H1 (cell line): Measurements from ENCODE around the gene KLC4. TPM values are rescaled to one million over a fixed set of nuclear protein-coding genes. Genes with fewer than 3 reads are reported as not detected.

Experiments
- CTCF ChIA-PET: fragments of 300-600 bp; sonication (Branson Sonifier 250); formaldehyde crosslinking; loops from one replicate; lab custom pipeline; 2021; ENCODE audit not compliant: partially characterized antibody; lab: Charles Lee
- POLR2A ChIA-PET: fragments of 300-600 bp; sonication (Branson Sonifier 250); formaldehyde crosslinking; loops from one replicate; lab custom pipeline; 2021; ENCODE audit warnings: inconsistent platforms; ENCODE audit not compliant: partially characterized antibody; lab: Charles Lee
- DNase-seq, 2 experiments: peaks; one replicate each; pipeline versions ENCODE4 v3.0.0 to v3.0.0-alpha.2; 2010 to 2022; ENCODE audit warnings: low spot score in 2 of 2, low read depth in 1 of 2, mixed read lengths in 1 of 2
- FAIRE-seq: peaks from 2 replicates; lab custom pipeline; 2011; peaks lifted over from hg19 to GRCh38; lab: Jason Lieb, UNC
- H2AFZ ChIP-seq: 2 replicates; pipeline ENCODE4 v1.8.1; 2012; ENCODE audit warnings: low read length, inconsistent platforms
- H2AK5ac ChIP-seq: 2 replicates; pipeline ENCODE4 v1.6.1; 2013; ENCODE audit warnings: low read depth, low read length
- H2BK120ac ChIP-seq: replicated peaks from 2 replicates; pipeline ENCODE3; 2013; ENCODE audit warnings: low read depth, low read length, inconsistent platforms
- H2BK12ac ChIP-seq: 2 replicates; pipeline ENCODE4 v1.6.1; 2013; ENCODE audit warnings: low read depth, low read length
- H2BK15ac ChIP-seq: 2 replicates; pipeline ENCODE4 v1.6.1; 2013; ENCODE audit warnings: low read length
- H2BK20ac ChIP-seq: 2 replicates; pipeline ENCODE4 v1.6.1; 2013; ENCODE audit warnings: low read length
- H2BK5ac ChIP-seq: 2 replicates; pipeline ENCODE4 v1.6.1; 2013; ENCODE audit warnings: low read depth, low read length
- H3K14ac ChIP-seq: 2 replicates; pipeline ENCODE4 v1.6.1; 2013; ENCODE audit warnings: inconsistent platforms; ENCODE audit not compliant: insufficient read length
- H3K18ac ChIP-seq: 2 replicates; pipeline ENCODE4 v1.6.1; 2013; ENCODE audit warnings: low read length; ENCODE audit errors: extremely low read depth
- H3K23ac ChIP-seq: 2 replicates; pipeline ENCODE4 v1.6.1; 2013; ENCODE audit warnings: inconsistent platforms; ENCODE audit not compliant: insufficient read length
- H3K23me2 ChIP-seq: 2 replicates; pipeline ENCODE4 v1.6.1; 2013; ENCODE audit warnings: low read depth, low read length
- H3K27ac ChIP-seq: 2 replicates; pipeline ENCODE4 v1.6.1; 2011; ENCODE audit warnings: low read depth, low read length, inconsistent platforms
- H3K27me3 ChIP-seq, 4 experiments: replicated peaks in 1 of 4; 1 replicate in 1 of 4; 2 replicates in 3 of 4; pipeline versions ENCODE4 v1.6.1 to v1.8.1; 2011 to 2013; ENCODE audit warnings: low read length in 3 of 4, mild to moderate bottlenecking in 3 of 4, inconsistent platforms in 2 of 4, mixed read lengths in 2 of 4, moderate library complexity in 1 of 4; ENCODE audit not compliant: control insufficient read depth in 3 of 4, insufficient read depth in 3 of 4; ENCODE audit errors: extremely low read depth in 1 of 4
- H3K36me3 ChIP-seq, 4 experiments: 2 replicates each; pipeline versions ENCODE4 v1.6.1 to v1.8.1; 2011 to 2013; ENCODE audit warnings: mild to moderate bottlenecking in 4 of 4, low read length in 3 of 4, moderate library complexity in 2 of 4, control low read depth in 1 of 4, inconsistent platforms in 1 of 4; ENCODE audit not compliant: insufficient read depth in 4 of 4, control insufficient read depth in 2 of 4
- H3K4ac ChIP-seq: replicated peaks from 2 replicates; pipeline ENCODE3; 2013; ENCODE audit warnings: low read length, low read depth, mixed read lengths, inconsistent platforms; ENCODE audit not compliant: insufficient read length
- H3K4me1 ChIP-seq, 4 experiments: replicated peaks in 1 of 4; 1 replicate in 1 of 4; 2 replicates in 3 of 4; pipeline versions ENCODE4 v1.6.1 to v1.8.1; 2011 to 2013; ENCODE audit warnings: low read length in 3 of 4, inconsistent platforms in 2 of 4, mixed read lengths in 1 of 4; ENCODE audit not compliant: insufficient read depth in 4 of 4, control insufficient read depth in 3 of 4
- H3K4me2 ChIP-seq, 2 experiments: 2 replicates each; pipeline versions ENCODE4 v1.6.1 to v1.8.1; 2011 to 2013; ENCODE audit warnings: low read depth in 2 of 2, low read length in 2 of 2, control low read depth in 1 of 2, inconsistent platforms in 1 of 2, mild to moderate bottlenecking in 1 of 2; ENCODE audit not compliant: insufficient read depth in 1 of 2
- H3K4me3 ChIP-seq, 4 experiments: fragments of 200-600, 300-600 bp in 1 of 4; sonication (generic), shearing (Covaris generic), sonication (Bioruptor Twin) in 1 of 4; 2 replicates each; pipeline versions ENCODE4 v1.5.1 to v1.8.1; 2011 to 2016; ENCODE audit warnings: low read length in 4 of 4, low read depth in 3 of 4, control low read depth in 2 of 4, inconsistent platforms in 2 of 4, mild to moderate bottlenecking in 2 of 4, mixed read lengths in 1 of 4, moderate library complexity in 1 of 4; ENCODE audit not compliant: insufficient read depth in 2 of 4; ENCODE audit errors: extremely low read depth in 1 of 4
- H3K56ac ChIP-seq: replicated peaks from 2 replicates; pipeline ENCODE3; 2013; ENCODE audit warnings: low read depth, mild to moderate bottlenecking, mixed read lengths, low read length, inconsistent platforms; ENCODE audit not compliant: insufficient read length
- H3K79me1 ChIP-seq: 2 replicates; pipeline ENCODE4 v1.6.1; 2013; ENCODE audit warnings: low read depth, low read length, control low read depth
- H3K79me2 ChIP-seq, 2 experiments: 2 replicates each; pipeline versions ENCODE4 v1.6.1 to v1.8.1; 2012 to 2013; ENCODE audit warnings: low read length in 2 of 2, mild to moderate bottlenecking in 2 of 2, inconsistent platforms in 1 of 2; ENCODE audit not compliant: insufficient read depth in 2 of 2, control insufficient read depth in 1 of 2
- H3K9ac ChIP-seq, 4 experiments: replicated peaks in 1 of 4; 1 replicate in 1 of 4; 2 replicates in 3 of 4; pipeline versions ENCODE4 v1.6.1 to v1.8.1; 2011 to 2013; ENCODE audit warnings: low read depth in 3 of 4, low read length in 3 of 4, control low read depth in 2 of 4, mild to moderate bottlenecking in 2 of 4, moderate library complexity in 2 of 4, inconsistent platforms in 1 of 4; ENCODE audit errors: extremely low read depth in 1 of 4
- H3K9me3 ChIP-seq, 2 experiments: 2 replicates each; pipeline versions ENCODE4 v1.6.1 to v1.8.1; 2012 to 2013; ENCODE audit warnings: mild to moderate bottlenecking in 2 of 2, moderate library complexity in 2 of 2, control low read depth in 1 of 2, inconsistent platforms in 1 of 2, low read depth in 1 of 2, low read length in 1 of 2, mixed read lengths in 1 of 2; ENCODE audit not compliant: insufficient read depth in 2 of 2
- H4K20me1 ChIP-seq, 2 experiments: replicated peaks in 1 of 2; 2 replicates each; pipeline versions ENCODE3 to v1.8.1; 2011 to 2013; ENCODE audit warnings: inconsistent platforms in 2 of 2, low read length in 2 of 2, mild to moderate bottlenecking in 1 of 2; ENCODE audit not compliant: insufficient read depth in 2 of 2, control insufficient read depth in 1 of 2
- H4K5ac ChIP-seq: 2 replicates; pipeline ENCODE4 v1.6.1; 2013; ENCODE audit warnings: low read length, low read depth, mixed read lengths, inconsistent platforms; ENCODE audit not compliant: insufficient read length
- H4K8ac ChIP-seq: 2 replicates; pipeline ENCODE4 v1.8.0; 2013; ENCODE audit warnings: mild to moderate bottlenecking, moderate library complexity, low read length, inconsistent platforms; ENCODE audit not compliant: insufficient read depth; ENCODE audit errors: extremely low read depth
- H4K91ac ChIP-seq: replicated peaks from 2 replicates; pipeline ENCODE3; 2013; ENCODE audit warnings: low read length, mixed read lengths, inconsistent platforms; ENCODE audit not compliant: insufficient read length
- ASH2L ChIP-seq: fragments of 200-600, 300-600 bp; sonication (generic); IDR thresholded peaks from one replicate; pipeline ENCODE4 v1.7.1; 2017; ENCODE audit warnings: low read length
- BCL11A ChIP-seq, 2 experiments: IDR thresholded peaks; one replicate each; pipeline ENCODE4 v1.6.1; 2011; ENCODE audit warnings: low read depth in 2 of 2, low read length in 2 of 2, mild to moderate bottlenecking in 2 of 2
- HDAC6 ChIP-seq: IDR thresholded peaks from one replicate; pipeline ENCODE4 v1.7.1; 2012; ENCODE audit warnings: low read depth, mild to moderate bottlenecking, inconsistent platforms, low read length, moderate library complexity
- MAFK ChIP-seq: IDR thresholded peaks from 2 replicates; pipeline ENCODE4 v1.6.1; 2012; ENCODE audit warnings: low read depth, mild to moderate bottlenecking, improper control_type of control experiment, low read length
- NRF1 ChIP-seq: IDR thresholded peaks from 2 replicates; pipeline ENCODE4 v1.6.1; 2011; ENCODE audit warnings: mild to moderate bottlenecking, low read depth, low read length, improper control_type of control experiment
- POLR2A ChIP-seq, 2 experiments: IDR thresholded peaks; 1 replicate in 1 of 2; 2 replicates in 1 of 2; pipeline ENCODE4 v1.6.1; 2011; ENCODE audit warnings: low read depth in 2 of 2, low read length in 2 of 2, mild to moderate bottlenecking in 2 of 2; ENCODE audit errors: control extremely low read depth in 1 of 2
- RBBP5 ChIP-seq: IDR thresholded peaks from 2 replicates; pipeline ENCODE4 v1.7.1; 2012; ENCODE audit warnings: low read depth, mild to moderate bottlenecking, inconsistent platforms, low read length, moderate library complexity, borderline replicate concordance
- RFX5 ChIP-seq: IDR thresholded peaks from 2 replicates; pipeline ENCODE4 v1.6.1; 2011; ENCODE audit warnings: low read depth, low read length, improper control_type of control experiment, borderline replicate concordance
- RNF2 ChIP-seq: fragments of 200-900, 300-1000 bp; sonication (generic); IDR thresholded peaks from 2 replicates; pipeline ENCODE4 v1.7.1; 2016; ENCODE audit warnings: borderline replicate concordance, low read depth, mild to moderate bottlenecking, antibody characterized with exemption, low read length; ENCODE audit not compliant: poor library complexity, severe bottlenecking; ENCODE audit errors: missing control alignments
- SP4 ChIP-seq: IDR thresholded peaks from 2 replicates; pipeline ENCODE4 v1.6.1; 2012; ENCODE audit warnings: low read length, inconsistent platforms
- SUZ12 ChIP-seq: fragments of 200-600 bp; sonication (generic); IDR thresholded peaks from 2 replicates; pipeline ENCODE4 v1.6.1; 2012; ENCODE audit warnings: mild to moderate bottlenecking, inconsistent platforms, low read length, moderate library complexity, mixed read lengths
- ZNF274 ChIP-seq: IDR thresholded peaks from 2 replicates; pipeline ENCODE4 v1.7.0; 2012; ENCODE audit warnings: low read length, borderline replicate concordance; ENCODE audit errors: extremely low read depth
- WGBS, 2 experiments: shearing (Covaris generic) in 1 of 2; methylation state at CpG; one replicate each; pipeline versions ENCODE4 v1.1.6 to v1.1.7; 2013 to 2015; ENCODE audit warnings: low lambda C conversion rate in 2 of 2, mixed read lengths in 2 of 2, inconsistent platforms in 1 of 2, low coverage in 1 of 2, missing lambda C conversion rate in 1 of 2; ENCODE audit not compliant: insufficient replicate concordance in 2 of 2, insufficient coverage in 1 of 2, insufficient read length in 1 of 2; ENCODE audit errors: extremely low coverage in 1 of 2, missing lambda C conversion rate in 1 of 2; 5-methylcytosine and 5-hydroxymethylcytosine counted together
- polyA plus RNA-seq, 7 experiments: library from polyadenylated mRNA; depleted of rRNA in 3 of 7; stranded (reverse) in 5 of 7; unstranded in 2 of 7; fragments of >200 nt in 5 of 7; fragments of 200-250 nt in 2 of 7; gene quantifications; 1 replicate in 5 of 7; 2 replicates in 1 of 7; 4 replicates in 1 of 7; pipeline versions ENCODE4 v1.2.1 to v1.2.3, GENCODE V29; 2011 to 2013; ENCODE audit warnings: missing spikeins in 2 of 7, mixed read lengths in 2 of 7
- total RNA-seq: library from RNA; stranded (reverse); fragmentation: NEBNext Ultra II Directional; extraction: Animal tissue kit (Norgen Biotek cat#: 25700); gene quantifications from 2 replicates; pipeline ENCODE4 v1.2.1, GENCODE V29; 2021
- TF ChIP-seq, protein P1 (sequence below): IDR thresholded peaks from 2 replicates; pipeline ENCODE4 v1.6.1; 2012; ENCODE audit warnings: low read length, inconsistent platforms

The KLC4 gene
- total and polyA plus RNA-seq, 2 of the 8 experiments (the other 6 are each of a cell fraction or from before 2014, with no cell fraction given): 15.7 to 28.5 TPM

DNA sequence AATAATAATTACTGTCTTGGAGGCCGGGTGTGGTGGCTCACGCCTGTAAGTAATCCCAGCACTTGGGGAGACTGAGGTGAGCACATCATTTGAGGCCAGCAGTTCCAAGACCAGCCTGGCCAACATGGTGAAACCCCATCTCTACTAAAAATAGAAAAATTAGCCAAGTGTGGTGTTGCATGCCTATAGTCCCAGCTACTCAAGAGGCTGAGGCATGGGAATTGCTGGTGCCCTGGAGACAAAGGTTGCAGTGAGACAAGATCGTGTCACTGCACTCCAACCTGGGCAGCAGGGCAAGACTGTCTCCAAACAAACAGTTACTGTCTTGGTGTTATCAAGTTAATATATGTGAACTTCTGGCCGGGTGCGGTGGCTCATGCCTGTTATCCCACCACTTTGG, 33.1 kb upstream of the KLC4 start:
- H3K27me3 ChIP-seq: no peaks in the 10 kb centered on the region
- no peak for TF ChIP-seq RFX5
- TF ChIP-seq MAFK: no peak
- no peak for TF ChIP-seq BCL11A (IDR thresholded peaks at IDR 0.05; ENCODE audit: low read depth in 2 of 2, low read length in 2 of 2)
- no peak for TF ChIP-seq RBBP5
- no peak for TF ChIP-seq SP4
- no peak for TF ChIP-seq NRF1
- no peak for TF ChIP-seq HDAC6
- TF ChIP-seq, protein P1, sequence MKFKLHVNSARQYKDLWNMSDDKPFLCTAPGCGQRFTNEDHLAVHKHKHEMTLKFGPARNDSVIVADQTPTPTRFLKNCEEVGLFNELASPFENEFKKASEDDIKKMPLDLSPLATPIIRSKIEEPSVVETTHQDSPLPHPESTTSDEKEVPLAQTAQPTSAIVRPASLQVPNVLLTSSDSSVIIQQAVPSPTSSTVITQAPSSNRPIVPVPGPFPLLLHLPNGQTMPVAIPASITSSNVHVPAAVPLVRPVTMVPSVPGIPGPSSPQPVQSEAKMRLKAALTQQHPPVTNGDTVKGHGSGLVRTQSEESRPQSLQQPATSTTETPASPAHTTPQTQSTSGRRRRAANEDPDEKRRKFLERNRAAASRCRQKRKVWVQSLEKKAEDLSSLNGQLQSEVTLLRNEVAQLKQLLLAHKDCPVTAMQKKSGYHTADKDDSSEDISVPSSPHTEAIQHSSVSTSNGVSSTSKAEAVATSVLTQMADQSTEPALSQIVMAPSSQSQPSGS: no peak
- TF ChIP-seq SUZ12: no peak
- no peak for TF ChIP-seq POLR2A (IDR thresholded peaks at IDR 0.05; ENCODE audit: control extremely low read depth in 1 of 2, low read depth in 2 of 2, low read length in 2 of 2)
- TF ChIP-seq RNF2: no peak
- no peak for TF ChIP-seq ASH2L
- TF ChIP-seq ZNF274: no peak

More for the DNA sequence above, 33.1 kb upstream of the KLC4 start:
- no peak overlapping the region for H2AFZ ChIP-seq
- H4K20me1 ChIP-seq: peaks cover 0 to 5% of the 10 kb centered on the region in 2 experiments
- peaks cover 9% of the 10 kb centered on the region; the same call in 1 of the 2 replicates for H3K79me1 ChIP-seq
- H3K4me3 ChIP-seq: no peak overlapping the region
- ChIA-PET CTCF (interaction anchor here (0.6 to 2.0 kb wide), 3 partner anchors 117 to 422 kb away, joined by 4 to 6 read pairs (median 4); no protein-coding TSS in a partner anchor), POLR2A (interaction anchor here (0.6 to 27.9 kb wide), 6 partner anchors 11 to 97 kb away, joined by 3 to 584 read pairs (median 8); partner anchors contain the start of genes CNPY3, CUL7, KLC4 and KLHDC3)
- H3K4me2 ChIP-seq: no peak overlapping the region
- no peak overlapping the region for H4K91ac ChIP-seq
- H2BK15ac ChIP-seq: no peak overlapping the region
- H3K9me3 ChIP-seq: no peaks in the 10 kb centered on the region
- H3K23ac ChIP-seq: no peak overlapping the region
- H2BK120ac ChIP-seq: no peak overlapping the region
- FAIRE-seq: no peak
- no peak overlapping the region for H3K18ac ChIP-seq
- H2BK12ac ChIP-seq: no peak overlapping the region
- no peak overlapping the region for H2BK20ac ChIP-seq
- 91% methylated on average over 5 of the region's 5 CpGs; no CpG with 5 or more reads in 1 of the 2 experiments for WGBS, 2 experiments
- H3K36me3 ChIP-seq: peaks cover 40 to 69% (median 56%) of the 10 kb centered on the region in 4 experiments
- no peak overlapping the region for H2AK5ac ChIP-seq
- no peak overlapping the region for H3K9ac ChIP-seq
- no peak overlapping the region for H3K56ac ChIP-seq
- H3K14ac ChIP-seq: no peak overlapping the region
- no peak overlapping the region for H3K4ac ChIP-seq
- no peak overlapping the region for H4K8ac ChIP-seq
- H3K4me1 ChIP-seq: no peaks in the 10 kb centered on the region
- peaks cover 0 to 28% of the 10 kb centered on the region in 2 experiments; a peak in 3 of 4 replicates for H3K79me2 ChIP-seq
- H4K5ac ChIP-seq: no peak overlapping the region
- H3K27ac ChIP-seq: no peak overlapping the region
- DNase-seq: no peak
- no peak overlapping the region for H2BK5ac ChIP-seq
- H3K23me2 ChIP-seq: peaks cover 2% of the 10 kb centered on the region
